ENCODE data around the gene RFX2.
"Not testable (repeated sequence)": the region's sequence is repeated elsewhere in the genome, so short reads cannot be mapped to it uniquely, and the experiment has no call there.

RFX2 gene

GRCh38 chr19:6011794-6012193 lies 98.5 kb downstream of the RFX2 start:
- POLR2A ChIA-PET, result interaction anchor here (0.8 kb wide), 1 partner anchor 10 kb away, joined by 3 read pairs; no protein-coding TSS in a partner anchor
- DNase-seq (ENCODE audit: extremely low spot score), result no peak
- TF ChIP-seq BHLHE40 (IDR thresholded peaks at IDR 0.05; ENCODE audit: borderline replicate concordance), result no peak
- TF ChIP-seq ARNT (IDR thresholded peaks at IDR 0.05), result no peak
- no peak for TF ChIP-seq TARDBP (IDR thresholded peaks at IDR 0.05)
- no peak for TF ChIP-seq HDGF (IDR thresholded peaks at IDR 0.05; ENCODE audit: borderline replicate concordance)
- no peak for TF ChIP-seq LEF1 (IDR thresholded peaks at IDR 0.05; ENCODE audit: borderline replicate concordance)
- TF ChIP-seq L3MBTL2 (conservative IDR thresholded peaks at IDR 0.05), result no peak
- no peak for TF ChIP-seq NFRKB (IDR thresholded peaks at IDR 0.05)
- no peak for TF ChIP-seq FOXA1 (IDR thresholded peaks at IDR 0.05)
- TF ChIP-seq SP1 (IDR thresholded peaks at IDR 0.05), result no peak
- no peak for TF ChIP-seq PKNOX1 (IDR thresholded peaks at IDR 0.05)
- TF ChIP-seq SUZ12 (IDR thresholded peaks at IDR 0.05), result no peak
- TF ChIP-seq FOXM1 (IDR thresholded peaks at IDR 0.05; ENCODE audit: borderline replicate concordance), result no peak
- TF ChIP-seq CTBP1 (IDR thresholded peaks at IDR 0.05; ENCODE audit: borderline replicate concordance), result no peak
- no peak for TF ChIP-seq ELF4 (IDR thresholded peaks at IDR 0.05)
- TF ChIP-seq ZNF384 (IDR thresholded peaks at IDR 0.05), result no peak
- TF ChIP-seq FOXK2 (IDR thresholded peaks at IDR 0.05), result no peak
- CTCF ChIA-PET, result interaction anchor here (3.2 kb wide), 1 partner anchor 10 kb away, joined by 15 read pairs; no protein-coding TSS in a partner anchor

- CTCF ChIA-PET, result interaction anchor here (3.2 kb wide), 1 partner anchor 11 kb away, joined by 15 read pairs; no protein-coding TSS in a partner anchor
- POLR2A ChIA-PET, result interaction anchor here (0.8 kb wide), 1 partner anchor 11 kb away, joined by 3 read pairs; no protein-coding TSS in a partner anchor
- TF ChIP-seq L3MBTL2 (conservative IDR thresholded peaks at IDR 0.05), result no peak
- no peak for TF ChIP-seq FOXA1 (IDR thresholded peaks at IDR 0.05)
- no peak for TF ChIP-seq ELF4 (IDR thresholded peaks at IDR 0.05)
- no peak for TF ChIP-seq HDGF (IDR thresholded peaks at IDR 0.05; ENCODE audit: borderline replicate concordance)
- no peak for TF ChIP-seq SUZ12 (IDR thresholded peaks at IDR 0.05)
- TF ChIP-seq LEF1 (IDR thresholded peaks at IDR 0.05; ENCODE audit: borderline replicate concordance), result no peak
- no peak for DNase-seq (ENCODE audit: extremely low spot score)
Observed at GRCh38 chr19:6011206-6011605, 99.1 kb downstream of the RFX2 start.

GRCh38 chr19:6010107-6010506 lies 100.2 kb downstream of the RFX2 start:
- ChIA-PET CTCF (interaction anchor here (1.0 kb wide), 1 partner anchor 12 kb away, joined by 3 read pairs; no protein-coding TSS in a partner anchor), POLR2A (no interaction called here)
- no peak for DNase-seq (ENCODE audit: extremely low spot score)
- TF ChIP-seq FOXM1 (IDR thresholded peaks at IDR 0.05; ENCODE audit: borderline replicate concordance), result no peak
- TF ChIP-seq PKNOX1 (IDR thresholded peaks at IDR 0.05), result no peak
- TF ChIP-seq HDGF (IDR thresholded peaks at IDR 0.05; ENCODE audit: borderline replicate concordance), result no peak
- no peak for TF ChIP-seq FOXA1 (IDR thresholded peaks at IDR 0.05)
- TF ChIP-seq SP1 (IDR thresholded peaks at IDR 0.05), result no peak
- no peak for TF ChIP-seq BHLHE40 (IDR thresholded peaks at IDR 0.05; ENCODE audit: borderline replicate concordance)
- no peak for TF ChIP-seq ZNF384 (IDR thresholded peaks at IDR 0.05)
- TF ChIP-seq TARDBP (IDR thresholded peaks at IDR 0.05), result no peak
- no peak for TF ChIP-seq CTBP1 (IDR thresholded peaks at IDR 0.05; ENCODE audit: borderline replicate concordance)
- TF ChIP-seq SUZ12 (IDR thresholded peaks at IDR 0.05), result no peak
- TF ChIP-seq ELF4 (IDR thresholded peaks at IDR 0.05), result no peak
- TF ChIP-seq NFRKB (IDR thresholded peaks at IDR 0.05), result no peak
- no peak for TF ChIP-seq FOXK2 (IDR thresholded peaks at IDR 0.05)
- TF ChIP-seq LEF1 (IDR thresholded peaks at IDR 0.05; ENCODE audit: borderline replicate concordance), result no peak
- TF ChIP-seq L3MBTL2 (conservative IDR thresholded peaks at IDR 0.05), result no peak
- TF ChIP-seq ARNT (IDR thresholded peaks at IDR 0.05), result no peak

- ChIA-PET CTCF (interaction anchor here (1.4 kb wide), 1 partner anchor 14 kb away, joined by 3 read pairs; no protein-coding TSS in a partner anchor), POLR2A (no interaction called here)
- TF ChIP-seq PKNOX1 (IDR thresholded peaks at IDR 0.05) (no peak), LEF1 (IDR thresholded peaks at IDR 0.05; ENCODE audit: borderline replicate concordance) (no peak), SUZ12 (IDR thresholded peaks at IDR 0.05) (no peak), FOXK2 (IDR thresholded peaks at IDR 0.05) (no peak), NFRKB (IDR thresholded peaks at IDR 0.05) (no peak), BHLHE40 (IDR thresholded peaks at IDR 0.05; ENCODE audit: borderline replicate concordance) (no peak), FOXM1 (IDR thresholded peaks at IDR 0.05; ENCODE audit: borderline replicate concordance) (no peak)
- no peak for DNase-seq (ENCODE audit: extremely low spot score)
Observed at GRCh38 chr19:6007866-6008265, 102.4 kb downstream of the RFX2 start.

GRCh38 chr19:6006896-6007295 lies 103.4 kb downstream of the RFX2 start:
- ChIA-PET POLR2A (no interaction called here), CTCF (interaction anchor here (0.6 to 1.4 kb wide), 2 partner anchors 15 to 25 kb away, joined by 3 read pairs; no protein-coding TSS in a partner anchor)
- TF ChIP-seq FOXA1 (IDR thresholded peaks at IDR 0.05) (no peak), SP1 (IDR thresholded peaks at IDR 0.05) (no peak), FOXK2 (IDR thresholded peaks at IDR 0.05) (no peak), ELF4 (IDR thresholded peaks at IDR 0.05) (no peak), L3MBTL2 (conservative IDR thresholded peaks at IDR 0.05) (no peak), SUZ12 (IDR thresholded peaks at IDR 0.05) (no peak), ARNT (IDR thresholded peaks at IDR 0.05) (no peak), TARDBP (IDR thresholded peaks at IDR 0.05) (no peak)
- DNase-seq (ENCODE audit: extremely low spot score), result no peak

GRCh38 chr19:6006070-6006446 lies 104.2 kb downstream of the RFX2 start:
- POLR2A ChIA-PET; CTCF ChIA-PET; DNase-seq (ENCODE audit: extremely low spot score): not testable (repeated sequence)
